Measurements from ENCODE around the gene STAT5A. TPM values are rescaled to one million over a fixed set of nuclear protein-coding genes. Genes with fewer than 3 reads are reported as not detected.

STAT5A gene
- total RNA-seq, 1 experiment from 2014 or later, result 6.4 TPM

GRCh38 chr17:42241871-42242270 is 46.4 kb upstream of the STAT5A start:
- H3K4me1 ChIP-seq (ENCODE audit: insufficient read depth, low read length), result no peaks in the 10 kb centered on the region

More at GRCh38 chr17:42241871-42242270, 46.4 kb upstream of the STAT5A start:
- no peak overlapping the region for H3K14ac ChIP-seq (ENCODE audit: insufficient read depth, low read length)
- H4K91ac ChIP-seq (ENCODE audit: insufficient read length, low read depth, low read length), result no peak overlapping the region
- no peaks in the 10 kb centered on the region for H3K27me3 Mint-ChIP-seq (ENCODE audit: low read depth)
- WGBS (ENCODE audit: extremely low coverage, insufficient read length, low lambda C conversion rate), result no CpG with 5 or more reads among the region's 1 CpG
- H2BK5ac ChIP-seq (ENCODE audit: insufficient read length, low read length), result no peak overlapping the region
- no peak overlapping the region for H3K4ac ChIP-seq (ENCODE audit: low read depth, low read length)
- no peak overlapping the region for H3K27ac ChIP-seq (ENCODE audit: insufficient read length, low read depth, low read length)
- no peak overlapping the region for H2BK20ac ChIP-seq (ENCODE audit: low read depth, low read length, poor library complexity, severe bottlenecking)
- no peak overlapping the region for H2BK12ac ChIP-seq (ENCODE audit: insufficient read length, low read depth, low read length)
- no peak overlapping the region for H3K18ac ChIP-seq (ENCODE audit: insufficient read length, low read depth, low read length)
- H4K8ac ChIP-seq (replicated peaks; ENCODE audit: insufficient read length, low read depth, low read length), result no peak overlapping the region
- H3T11ph ChIP-seq (ENCODE audit: low read length), result no peak overlapping the region
- no peaks in the 10 kb centered on the region for H4K20me1 ChIP-seq (ENCODE audit: control insufficient read depth, insufficient read depth, insufficient read length)
- TF ChIP-seq CTCF (conservative IDR thresholded peaks at IDR 0.05), result no peak
- 0 out of 7 replicates have a peak overlapping the region, but pooled peaks of 1 of the 3 experiments have one; percentile 21 for H3K27ac Mint-ChIP-seq
- no peaks in the 10 kb centered on the region for H3K23me2 ChIP-seq (ENCODE audit: insufficient read length, low read depth, low read length, poor library complexity, severe bottlenecking)
- no peak overlapping the region for H3K23ac ChIP-seq (ENCODE audit: insufficient read length, low read depth, low read length)
- no peak overlapping the region for H3K4me3 Mint-ChIP-seq
- no peaks in the 10 kb centered on the region for H3K79me1 ChIP-seq (ENCODE audit: insufficient read depth, low read depth, low read length, poor library complexity, severe bottlenecking)
- H3K4me2 ChIP-seq (ENCODE audit: insufficient read depth, insufficient read length, low read length), result no peak overlapping the region
- no peak for DNase-seq
- no peaks in the 10 kb centered on the region for H3K79me2 ChIP-seq (ENCODE audit: insufficient read depth, low read length)
- H3K4me1 Mint-ChIP-seq, result peaks cover 11 to 20% of the 10 kb centered on the region in 2 experiments
- no peak overlapping the region for H2BK120ac ChIP-seq (ENCODE audit: low read depth, low read length, poor library complexity, severe bottlenecking)
- H4K5ac ChIP-seq (ENCODE audit: insufficient read length, low read depth, low read length), result no peak overlapping the region
- H2BK15ac ChIP-seq (ENCODE audit: low read depth, low read length), result no peak overlapping the region
- H2AK5ac ChIP-seq (ENCODE audit: insufficient read length, low read length), result no peak overlapping the region
- no peaks in the 10 kb centered on the region for H3K27me3 ChIP-seq (ENCODE audit: insufficient read depth, low read length)
- H3K9me3 ChIP-seq (ENCODE audit: control insufficient read depth, low read depth, low read length), result no peaks in the 10 kb centered on the region
- H3K36me3 Mint-ChIP-seq (ENCODE audit: insufficient read depth in 1 of 3, low read depth in 3 of 3), result no peaks in the 10 kb centered on the region; a peak in 1 of 7 replicates
- H3K9ac ChIP-seq (ENCODE audit: extremely low read depth, insufficient read length, low read length), result no peak overlapping the region
- H3K9me3 Mint-ChIP-seq, result no peaks in the 10 kb centered on the region
- no peak overlapping the region for H2AFZ ChIP-seq (ENCODE audit: low read length)
- H3K56ac ChIP-seq (ENCODE audit: insufficient read length, low read depth, low read length), result no peak overlapping the region
